Stimulated activated CD4-positive, alpha-beta T cell treated with anti-CD3 and anti-CD28 coated beads, Interleukin-1b, Interleukin-23, amount 100 ng/mL, for 48 hours (primary cell): ENCODE results near the gene ALDH1A3.
"Not testable (repeated sequence)": the region's sequence is repeated elsewhere in the genome, so short reads cannot be mapped to it uniquely, and the experiment has no call there.

Source experiments
- DNase-seq: peaks from one replicate; pipeline ENCODE4 v3.0.0-alpha.2; 2020

Gene ALDH1A3

GRCh38 chr15:100879464-100880138 is at the start of gene ALDH1A3:
ALDH1A3 (plus strand) TSS chr15:100879831; CDS start chr15:100879908, 77 bp downstream.
- no peak for DNase-seq

DNA sequence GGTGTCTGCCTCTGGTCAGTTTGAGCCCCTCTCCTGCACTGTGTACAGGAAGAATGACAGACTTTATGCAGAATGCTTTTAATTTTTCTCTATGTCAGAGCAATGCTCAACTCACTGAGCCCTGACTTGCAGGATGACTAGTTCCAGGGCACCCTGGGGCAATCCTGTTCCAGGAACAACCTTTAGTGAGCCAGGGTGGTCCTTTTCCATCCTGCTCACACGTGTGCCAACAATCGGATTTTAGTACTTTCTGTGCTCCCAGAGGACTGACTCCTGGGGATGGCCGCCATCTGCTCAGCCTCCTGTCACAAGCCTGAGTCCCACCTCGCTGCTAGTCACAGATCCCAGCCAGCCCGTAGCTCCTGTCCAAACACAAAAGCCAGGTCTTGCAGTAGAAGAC is 48.2 kb upstream of the ALDH1A3 start:
- DNase-seq: no peak

- no peak for DNase-seq
These were observed 47.3 kb upstream of the ALDH1A3 start for GRCh38 chr15:100832149-100832942.

DNA sequence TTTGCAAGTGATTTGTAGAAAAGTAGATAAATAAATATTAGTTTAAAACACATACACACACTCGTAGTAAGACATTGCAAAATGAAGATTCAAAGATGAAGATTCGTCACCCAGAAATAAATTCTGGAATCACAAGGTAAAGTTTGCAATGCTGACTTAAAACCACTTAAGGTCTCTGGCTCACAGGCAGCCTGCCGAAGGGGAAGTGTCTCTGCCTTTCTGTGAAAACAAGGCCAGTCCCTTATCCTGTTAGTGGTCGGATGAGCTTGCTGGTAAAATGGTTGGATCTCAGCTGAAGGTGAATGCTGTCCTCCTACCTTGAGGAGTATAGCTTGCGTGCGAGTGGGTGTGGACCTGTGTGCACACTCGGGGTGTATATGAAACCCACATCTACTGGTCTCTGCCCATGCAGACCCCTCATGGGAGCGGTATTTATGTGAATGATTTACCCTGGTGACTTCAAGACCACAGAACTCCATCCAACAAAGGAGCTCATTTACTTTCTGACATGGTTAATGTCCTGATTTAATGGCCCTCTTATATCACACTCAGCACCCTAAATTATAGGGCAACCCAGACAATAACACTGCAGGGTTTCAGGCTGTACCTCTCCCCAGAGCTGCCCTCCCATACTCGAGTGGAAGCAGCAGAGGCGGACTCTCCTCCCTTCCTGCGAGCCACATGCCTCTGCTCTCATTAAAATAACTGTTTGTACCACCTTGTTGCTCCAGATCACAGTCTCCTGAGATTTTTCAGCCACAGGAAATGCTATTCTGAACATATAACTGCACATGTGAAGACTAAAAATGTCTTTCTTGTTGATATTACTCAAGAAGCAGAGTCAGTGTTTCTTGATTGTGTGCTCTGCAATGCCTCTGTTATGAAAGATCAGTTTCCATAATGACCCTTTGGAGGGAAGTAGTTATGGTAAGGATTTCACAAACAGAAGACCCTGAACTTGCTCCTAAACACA is 45.9 kb upstream of the ALDH1A3 start:
- no peak for DNase-seq

- no peak for DNase-seq
These were observed 44.9 kb upstream of the ALDH1A3 start for GRCh38 chr15:100834731-100835130.

- DNase-seq: no peak
These were observed 44.0 kb upstream of the ALDH1A3 start for GRCh38 chr15:100835636-100836035.

GRCh38 chr15:100836501-100836900 is 43.1 kb upstream of the ALDH1A3 start:
- no peak for DNase-seq

DNA sequence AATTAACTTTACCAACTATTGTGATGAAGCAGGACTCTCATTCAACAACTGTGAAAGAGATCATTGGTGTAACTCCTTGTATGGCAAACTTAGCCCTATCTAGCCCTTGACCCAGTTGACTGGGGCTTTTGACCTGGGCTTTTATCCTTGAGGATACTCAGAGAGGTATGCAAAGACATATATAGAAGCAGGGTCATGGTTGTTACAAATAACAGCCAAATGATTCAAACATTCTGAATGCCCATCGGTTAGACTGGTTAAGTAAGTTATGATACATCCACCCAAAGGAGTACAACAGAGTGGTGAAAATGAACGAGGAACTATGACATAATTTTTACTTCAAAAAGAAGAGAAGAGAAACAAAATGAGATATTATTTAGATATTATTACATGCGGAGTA is 38.2 kb upstream of the ALDH1A3 start:
- no peak for DNase-seq

DNA sequence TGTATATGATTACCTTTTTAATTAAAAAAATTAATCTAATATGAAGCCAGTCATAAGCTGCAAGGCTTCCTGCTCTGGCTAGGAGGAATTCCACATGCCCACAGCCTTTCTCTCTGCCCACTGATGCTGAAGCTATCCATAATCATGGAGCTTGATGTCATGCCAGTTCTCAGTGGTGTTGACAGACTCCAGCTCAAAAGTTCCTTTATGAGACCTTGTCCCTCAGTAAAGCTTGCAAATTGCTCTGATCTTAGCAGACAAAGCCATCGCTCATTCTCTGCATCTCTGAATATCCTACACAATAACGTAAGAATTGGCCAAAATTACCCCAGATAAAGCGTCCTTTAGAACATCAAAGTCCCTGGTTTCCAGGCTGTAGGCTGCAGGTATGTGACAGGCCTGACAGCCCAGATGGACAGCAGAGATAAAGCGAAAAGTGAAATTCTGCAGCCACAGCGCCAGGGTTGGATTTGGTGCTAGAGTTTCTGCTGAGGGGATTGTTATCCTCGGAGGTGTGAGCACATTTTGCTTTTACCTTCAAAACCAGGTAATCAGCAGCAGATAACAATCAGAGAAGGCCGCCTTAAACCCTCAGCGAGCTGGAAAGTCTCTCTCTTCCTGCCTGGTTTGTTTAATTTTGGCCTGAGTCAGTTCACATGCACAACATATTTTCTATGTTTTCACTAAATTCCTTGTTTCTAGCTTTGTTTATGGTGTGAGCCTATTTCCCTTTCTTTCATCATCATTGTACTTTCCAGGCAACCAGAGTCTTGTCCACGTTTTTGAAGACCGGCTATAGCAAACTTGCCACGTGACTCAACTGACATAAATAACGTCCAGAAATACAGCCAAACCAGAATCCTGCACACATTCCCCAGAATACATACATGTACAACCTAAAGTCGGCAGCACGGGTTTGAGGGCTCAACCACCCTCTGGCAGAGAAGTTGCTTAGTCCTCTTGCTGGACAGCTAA is 36.6 kb upstream of the ALDH1A3 start:
- DNase-seq: no peak

GRCh38 chr15:100844167-100844566 is 35.5 kb upstream of the ALDH1A3 start:
- DNase-seq: no peak

DNA sequence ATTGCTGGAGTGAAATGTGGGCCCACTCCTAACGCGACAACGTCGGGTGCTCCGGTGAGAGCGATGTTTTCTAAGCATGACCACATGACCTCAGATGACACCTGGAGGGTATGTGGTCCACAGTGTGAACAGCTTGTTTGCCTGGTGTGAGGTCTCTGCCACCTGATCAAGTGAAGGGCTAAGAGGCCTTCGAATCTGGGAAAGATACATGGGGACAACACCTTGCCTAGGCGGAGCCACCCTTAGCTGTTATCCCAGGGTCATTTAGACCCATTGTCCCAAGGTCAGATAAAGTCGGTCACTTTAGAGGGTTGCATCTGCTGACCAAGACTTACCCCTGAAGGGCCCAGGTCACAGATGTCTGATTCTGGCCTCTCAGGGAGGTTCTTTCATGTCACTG is 34.9 kb upstream of the ALDH1A3 start:
- DNase-seq: no peak

DNA sequence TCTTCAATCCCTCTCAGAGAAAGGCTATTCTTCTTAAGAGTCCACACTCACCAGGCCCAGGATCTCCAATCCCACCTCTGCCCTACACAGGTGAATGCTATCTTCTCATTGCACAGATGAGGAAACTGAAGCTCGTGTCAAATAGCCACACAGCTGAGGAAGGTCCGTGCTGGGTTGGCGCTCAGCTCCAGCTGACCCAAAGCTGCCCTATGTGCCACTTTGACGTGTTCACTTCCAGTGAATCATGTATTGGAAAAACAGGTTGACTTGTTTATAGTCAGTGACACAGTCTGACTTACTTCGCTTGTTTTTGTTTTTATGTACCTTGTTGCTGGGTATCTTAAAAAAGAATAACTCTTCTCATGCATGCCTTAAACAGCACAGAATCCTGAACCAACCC is 32.4 kb upstream of the ALDH1A3 start:
- DNase-seq: no peak

GRCh38 chr15:100849021-100849854 is 30.4 kb upstream of the ALDH1A3 start:
- peak; percentile 46 for DNase-seq

- DNase-seq: no peak
These were observed 29.8 kb upstream of the ALDH1A3 start for GRCh38 chr15:100849855-100850218.

DNA sequence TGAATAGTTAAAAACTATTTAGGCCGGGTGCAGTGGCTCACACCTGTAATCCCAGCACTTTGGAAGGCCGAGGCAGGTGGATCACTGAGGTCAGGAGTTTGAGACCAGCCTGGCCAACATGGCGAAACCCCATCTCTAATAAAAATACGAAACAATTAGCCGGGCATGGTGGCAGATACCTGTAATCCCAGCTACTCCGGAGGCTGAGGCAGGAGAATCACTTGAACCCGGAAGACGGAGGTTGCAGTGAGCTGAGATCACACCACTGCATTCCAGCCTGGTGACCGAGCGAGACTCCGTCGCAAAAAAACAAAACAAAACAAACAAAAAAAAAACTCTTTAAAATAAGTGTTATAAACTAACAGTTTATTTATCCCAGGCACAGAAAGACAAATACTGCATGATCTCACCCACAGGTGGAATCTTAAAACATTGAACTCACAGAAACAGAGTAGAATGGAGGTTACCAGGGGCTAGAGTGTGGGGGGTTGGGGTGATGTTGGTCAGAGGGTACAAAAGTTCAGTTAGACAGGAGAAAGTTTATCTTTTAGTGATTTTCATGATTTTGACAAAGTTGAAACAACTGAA is 28.1 kb upstream of the ALDH1A3 start:
- DNase-seq: not testable (repeated sequence)

DNA sequence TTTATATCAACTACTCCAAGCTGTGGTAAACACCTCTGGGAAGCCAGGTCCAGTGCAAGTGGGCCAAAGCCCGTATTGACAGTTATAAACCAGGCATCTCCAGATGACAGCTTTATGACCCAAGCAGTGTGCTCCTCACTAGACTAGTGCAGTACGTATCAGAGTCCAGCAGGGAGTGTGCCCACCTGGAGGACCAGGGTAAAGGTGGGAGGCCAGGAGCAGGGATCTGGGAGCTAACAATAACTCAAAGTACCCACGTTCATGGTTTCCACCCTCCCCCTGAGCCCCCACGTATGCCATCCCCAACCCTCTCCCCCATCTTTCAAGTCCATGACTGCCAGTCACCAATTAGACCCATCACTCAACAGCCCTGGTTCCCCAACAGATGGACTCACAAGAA is 27.0 kb upstream of the ALDH1A3 start:
- no peak for DNase-seq

DNA sequence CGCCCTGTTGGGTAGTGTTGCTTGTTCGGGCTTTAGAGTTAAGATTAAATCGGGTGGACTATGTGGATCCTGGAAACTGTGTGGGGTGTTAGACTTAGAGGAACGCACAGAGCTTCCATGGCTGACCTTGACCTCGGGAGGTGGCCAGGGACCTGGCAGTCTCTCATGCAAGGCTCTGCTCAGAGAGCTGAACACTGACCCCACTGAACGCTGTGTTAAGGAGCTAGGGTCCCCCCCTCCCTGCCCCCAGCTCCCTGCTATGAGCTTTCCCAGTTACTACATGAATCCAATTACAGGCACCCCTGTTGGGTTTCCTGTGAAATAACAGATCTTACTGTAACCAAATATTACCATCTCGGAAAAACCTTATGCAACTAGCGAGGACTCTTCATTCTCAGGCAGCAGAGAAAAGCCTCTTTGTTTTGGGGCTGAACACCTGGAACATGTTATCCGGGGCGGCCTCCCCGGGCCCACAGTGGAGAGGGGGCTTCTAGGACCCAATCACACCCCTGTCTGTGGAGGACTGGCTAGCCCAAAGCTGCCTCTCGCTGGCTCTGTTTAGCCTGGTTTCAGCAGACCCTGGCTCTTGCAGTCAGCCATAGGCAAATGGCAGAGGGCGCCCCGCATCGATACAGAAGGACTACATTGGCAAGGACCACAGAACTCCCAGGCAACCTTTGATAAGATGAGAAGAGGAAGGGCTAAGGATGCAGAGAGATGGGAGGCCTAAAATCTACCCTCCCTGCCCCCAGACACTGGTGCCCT is 25.8 kb upstream of the ALDH1A3 start:
- DNase-seq: no peak

DNA sequence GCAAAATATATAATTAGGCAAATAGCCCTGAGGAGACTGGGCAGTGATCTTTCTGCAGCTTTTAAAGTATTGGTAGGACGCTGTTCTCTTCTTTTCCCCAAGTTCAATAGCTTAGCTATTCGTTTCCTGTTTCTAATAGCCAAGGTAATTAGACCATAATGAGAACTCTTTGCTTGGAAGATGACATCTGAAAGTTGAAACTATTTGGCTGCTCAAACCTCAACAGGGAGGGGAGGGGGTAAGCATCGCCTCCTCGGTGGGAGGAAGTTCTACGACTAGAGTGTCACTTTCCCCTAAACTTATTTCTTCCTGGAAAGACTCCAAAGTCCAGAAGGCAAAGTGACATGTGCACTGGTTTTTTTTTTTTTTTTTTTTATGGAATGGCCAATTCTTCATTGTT is 22.8 kb upstream of the ALDH1A3 start:
- no peak for DNase-seq

DNA sequence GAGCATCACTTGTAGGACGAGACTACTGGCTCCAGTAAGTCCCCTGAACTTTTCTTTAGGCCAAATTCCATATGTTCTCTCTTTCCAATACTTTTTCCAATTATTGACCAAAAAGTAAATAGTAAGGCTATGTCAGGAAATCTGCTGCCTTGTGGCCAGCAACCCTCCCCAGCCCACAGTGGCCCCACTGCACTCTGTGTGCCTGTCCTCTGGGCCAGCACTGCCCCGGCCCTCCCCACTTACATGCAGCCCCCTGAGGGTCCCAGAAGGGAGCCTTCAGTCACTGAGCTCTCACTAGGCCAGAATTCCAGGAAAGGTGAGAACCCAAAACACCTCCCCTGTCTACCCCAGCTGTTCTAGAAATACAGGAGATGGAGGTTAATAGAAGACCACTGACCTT is 21.3 kb upstream of the ALDH1A3 start:
- DNase-seq: no peak
